HCT116 (cell line): ENCODE results near the gene SUFU. TPM values are rescaled to one million over a fixed set of nuclear protein-coding genes. Genes with fewer than 3 reads are reported as not detected.

Experiments used
- ATAC-seq: fragments of 200-7000 bp; cut with Tn5 transposase; 2 replicates; pipeline ENCODE4 v1.9.1; 2020; ENCODE audit warnings: mild to moderate bottlenecking, moderate library complexity
- BruUV-seq: library from RNA; stranded (reverse); fragments of 400-500 nt; replicated peaks from 2 replicates; lab custom pipeline; 2021; lab: Mats Ljungman, UMichigan
- CTCF ChIA-PET: fragments of 300-600 bp; sonication (Branson Sonifier 250); formaldehyde crosslinking; loops from one replicate; lab custom pipeline; 2021; ENCODE audit warnings: antibody characterized with exemption; lab: Charles Lee
- POLR2A ChIA-PET: fragments of 300-600, 350-600 bp; sonication (Branson Sonifier 250); formaldehyde crosslinking; loops from one replicate; lab custom pipeline; 2021; ENCODE audit warnings: antibody characterized with exemption; lab: Charles Lee
- RAD21 ChIA-PET, 2 experiments: fragments of 300-600 bp; sonication (Branson Sonifier 250); formaldehyde crosslinking; loops; one replicate each; lab custom pipeline; 2023; ENCODE audit warnings: low total read pairs in 2 of 2; ENCODE audit not compliant: uncharacterized antibody in 2 of 2, unreplicated experiment in 2 of 2, low non-redundant PET in 1 of 2; lab: Charles Lee
- DNase-seq: peaks from one replicate; pipeline ENCODE4 v3.0.0-alpha.2; 2010; ENCODE audit warnings: low read depth, low spot score
- H2AFZ ChIP-seq: fragments of 200-600 bp; shearing (Covaris generic), sonication (generic); 2 replicates; pipeline ENCODE4 v1.6.1; 2017; ENCODE audit warnings: low read depth, mixed run types, mixed read lengths, antibody characterized with exemption, low read length; ENCODE audit not compliant: poor library complexity, severe bottlenecking
- H3K27ac ChIP-seq: 2 replicates; pipeline ENCODE4 v1.5.1; 2012; ENCODE audit warnings: low read depth, low read length
- H3K27me3 ChIP-seq: fragments of 200-600 bp; sonication (generic); 2 replicates; pipeline ENCODE4 v1.6.1; 2016; ENCODE audit warnings: mixed run types, low read length, mixed read lengths; ENCODE audit not compliant: insufficient read depth
- H3K36me3 ChIP-seq, 2 experiments: fragments of 200-500 bp in 1 of 2; fragments of 200-600 bp in 1 of 2; sonication (Bioruptor generic) in 1 of 2; sonication (generic) in 1 of 2; 2 replicates each; pipeline versions ENCODE4 v1.5.1 to v1.6.1; 2014 to 2016; ENCODE audit warnings: low read length in 2 of 2, inconsistent platforms in 1 of 2, mixed read lengths in 1 of 2, mixed run types in 1 of 2; ENCODE audit not compliant: insufficient read depth in 2 of 2, control insufficient read depth in 1 of 2
- H3K4me1 ChIP-seq, 2 experiments: fragments of 200-600 bp in 1 of 2; sonication (generic) in 1 of 2; 2 replicates each; pipeline versions ENCODE4 v1.5.1 to v1.6.1; 2012 to 2017; ENCODE audit warnings: low read length in 2 of 2, inconsistent platforms in 1 of 2, mild to moderate bottlenecking in 1 of 2, mixed read lengths in 1 of 2, mixed run types in 1 of 2, moderate library complexity in 1 of 2; ENCODE audit not compliant: insufficient read depth in 2 of 2, control insufficient read depth in 1 of 2
- H3K4me2 ChIP-seq: fragments of 200-600 bp; sonication (generic); 2 replicates; pipeline ENCODE4 v1.6.1; 2017; ENCODE audit warnings: mixed run types, low read length, mixed read lengths
- H3K4me3 ChIP-seq, 2 experiments: fragments of 200-600 bp in 1 of 2; sonication (generic) in 1 of 2; replicated peaks in 1 of 2; 2 replicates each; pipeline ENCODE4 v1.5.1; 2011 to 2016; ENCODE audit warnings: low read length in 2 of 2, control low read depth in 1 of 2, low read depth in 1 of 2, mild to moderate bottlenecking in 1 of 2, mixed read lengths in 1 of 2, mixed run types in 1 of 2
- H3K79me2 ChIP-seq: fragments of 200-600 bp; sonication (generic); 2 replicates; pipeline ENCODE4 v1.6.1; 2017; ENCODE audit warnings: mild to moderate bottlenecking, mixed run types, low read length, moderate library complexity, mixed read lengths; ENCODE audit not compliant: insufficient read depth
- H3K9ac ChIP-seq: fragments of 200-600 bp; sonication (generic); 2 replicates; pipeline ENCODE4 v1.6.1; 2016; ENCODE audit warnings: low read length, mixed read lengths
- H3K9me2 ChIP-seq: fragments of 200-600 bp; sonication (generic), shearing (Covaris generic); 2 replicates; pipeline ENCODE4 v1.6.1; 2017; ENCODE audit warnings: mixed run types, mild to moderate bottlenecking, moderate library complexity; ENCODE audit not compliant: insufficient read depth
- H3K9me3 ChIP-seq, 2 experiments: fragments of 200-500 bp in 1 of 2; fragments of 200-600 bp in 1 of 2; sonication (Bioruptor generic) in 1 of 2; sonication (generic) in 1 of 2; 2 replicates each; pipeline ENCODE4 v1.6.1; 2014 to 2017; ENCODE audit warnings: low read length in 2 of 2, mixed read lengths in 2 of 2, inconsistent platforms in 1 of 2, low read depth in 1 of 2, mild to moderate bottlenecking in 1 of 2, mixed run types in 1 of 2, moderate library complexity in 1 of 2; ENCODE audit not compliant: control insufficient read depth in 1 of 2, insufficient read depth in 1 of 2
- H4K20me1 ChIP-seq: fragments of 200-600 bp; sonication (generic), shearing (Covaris generic); 2 replicates; pipeline ENCODE4 v1.6.1; 2017; ENCODE audit warnings: mixed run types, mild to moderate bottlenecking, moderate library complexity; ENCODE audit not compliant: insufficient read depth
- CEBPB ChIP-seq: IDR thresholded peaks from 2 replicates; pipeline ENCODE4 v1.6.1; 2012; ENCODE audit warnings: low read depth
- EGR1 ChIP-seq: IDR thresholded peaks from 2 replicates; pipeline ENCODE4 v1.6.1; 2012; ENCODE audit warnings: low read depth
- EZH2 ChIP-seq: fragments of 200-600 bp; sonication (generic); IDR thresholded peaks from 2 replicates; pipeline ENCODE4 v1.6.1; 2017; ENCODE audit warnings: antibody characterized with exemption, mixed run types
- FOSL1 ChIP-seq: IDR thresholded peaks from 2 replicates; pipeline ENCODE4 v1.6.1; 2012; ENCODE audit warnings: low read depth
- POLR2AphosphoS5 ChIP-seq: IDR thresholded peaks from 2 replicates; pipeline ENCODE4 v1.6.1; 2011; ENCODE audit warnings: mild to moderate bottlenecking, low read depth, low read length, moderate library complexity
- TCF7L2 ChIP-seq: IDR thresholded peaks from 2 replicates; pipeline ENCODE4 v1.7.0; 2011; ENCODE audit warnings: borderline replicate concordance, inconsistent platforms; ENCODE audit not compliant: insufficient read depth, insufficient read length; ENCODE audit errors: extremely low read depth
- ZFX ChIP-seq: fragments of 450-650 bp; IDR thresholded peaks from 2 replicates; pipeline ENCODE4 v1.6.1; 2017
- ZNF274 ChIP-seq: fragments of 200-500 bp; sonication (Bioruptor generic); IDR thresholded peaks from 2 replicates; pipeline ENCODE4 v1.6.1; 2014; ENCODE audit warnings: mild to moderate bottlenecking, low read depth, low read length, inconsistent platforms
- intact Hi-C: fragments of 100-400 bp; cut with micrococcal nuclease; formaldehyde crosslinking; loops from 2 replicates; pipeline ENCODE4 v1.10.0; 2022
- total RNA-seq: library from RNA; stranded (reverse); gene quantifications from one replicate; pipeline ENCODE4 v1.2.1, GENCODE V29; 2021; ENCODE audit not compliant: unreplicated experiment
- TF ChIP-seq, protein P1 (sequence below): IDR thresholded peaks from 2 replicates; pipeline ENCODE4 v1.6.1; 2011; ENCODE audit warnings: mild to moderate bottlenecking, low read length, moderate library complexity; ENCODE audit not compliant: insufficient replicate concordance; ENCODE audit errors: extremely low read depth

The SUFU gene
- total RNA-seq, 1 experiment from 2014 or later, result 18.8 TPM

DNA sequence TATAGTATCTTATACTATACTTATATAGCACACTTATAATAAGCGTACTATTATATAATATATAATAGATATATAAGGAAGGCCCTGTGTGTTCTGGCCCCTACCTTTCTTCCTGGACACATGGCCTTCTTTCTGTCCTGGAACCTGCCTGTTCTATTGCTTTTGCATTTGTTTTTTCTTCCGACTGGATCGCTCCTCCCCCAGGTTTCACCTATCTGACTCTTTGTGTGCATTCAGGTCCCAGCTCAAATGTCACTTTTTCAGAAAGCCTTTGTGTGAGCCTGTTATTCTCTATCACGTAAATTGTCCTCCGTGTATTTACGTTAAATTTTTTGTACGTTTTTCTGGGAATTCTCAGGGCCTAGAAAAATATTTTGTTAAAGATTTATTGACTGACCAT is 137.6 kb downstream of the SUFU start:
- no peak for TF ChIP-seq CEBPB
- TF ChIP-seq POLR2AphosphoS5, result no peak
- TF ChIP-seq TCF7L2, result no peak
- TF ChIP-seq ZNF274, result no peak
- no peak for TF ChIP-seq EGR1
- TF ChIP-seq ZFX, result no peak
- TF ChIP-seq EZH2, result no peak
- TF ChIP-seq FOSL1, result no peak
- TF ChIP-seq, protein P1, sequence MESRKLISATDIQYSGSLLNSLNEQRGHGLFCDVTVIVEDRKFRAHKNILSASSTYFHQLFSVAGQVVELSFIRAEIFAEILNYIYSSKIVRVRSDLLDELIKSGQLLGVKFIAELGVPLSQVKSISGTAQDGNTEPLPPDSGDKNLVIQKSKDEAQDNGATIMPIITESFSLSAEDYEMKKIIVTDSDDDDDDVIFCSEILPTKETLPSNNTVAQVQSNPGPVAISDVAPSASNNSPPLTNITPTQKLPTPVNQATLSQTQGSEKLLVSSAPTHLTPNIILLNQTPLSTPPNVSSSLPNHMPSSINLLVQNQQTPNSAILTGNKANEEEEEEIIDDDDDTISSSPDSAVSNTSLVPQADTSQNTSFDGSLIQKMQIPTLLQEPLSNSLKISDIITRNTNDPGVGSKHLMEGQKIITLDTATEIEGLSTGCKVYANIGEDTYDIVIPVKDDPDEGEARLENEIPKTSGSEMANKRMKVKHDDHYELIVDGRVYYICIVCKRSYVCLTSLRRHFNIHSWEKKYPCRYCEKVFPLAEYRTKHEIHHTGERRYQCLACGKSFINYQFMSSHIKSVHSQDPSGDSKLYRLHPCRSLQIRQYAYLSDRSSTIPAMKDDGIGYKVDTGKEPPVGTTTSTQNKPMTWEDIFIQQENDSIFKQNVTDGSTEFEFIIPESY, result no peak
- Histone ChIP-seq H3K9me2 (no peaks in the 10 kb centered on the region), H3K9me3 (no peaks in the 10 kb centered on the region), H3K27ac (peak overlapping the region; percentile 35; the same call in 1 of the 2 replicates), H3K4me2 (peak overlapping the region; percentile 95), H3K4me1 (peaks cover 7 to 27% of the 10 kb centered on the region in 2 experiments; a peak in 3 of 4 replicates), H3K36me3 (no peaks in the 10 kb centered on the region), H3K27me3 (no peaks in the 10 kb centered on the region), H3K9ac (0 out of 2 replicates have a peak overlapping the region, but pooled peaks have one; percentile 67), H3K4me3 (peak overlapping the region in 1 of 2 experiments; percentile 79; a peak in 2 of 4 replicates), H3K79me2 (peaks cover 22% of the 10 kb centered on the region), H2AFZ (peak overlapping the region; percentile 72), H4K20me1 (no peaks in the 10 kb centered on the region)
- no peak for ATAC-seq
- DNase-seq, result no peak
- CTCF ChIA-PET, result interaction anchor here (0.8 to 1.8 kb wide), 4 partner anchors 28 to 190 kb away, joined by 3 to 4 read pairs (median 4); partner anchors contain the start of gene C10orf95
- POLR2A ChIA-PET, result interaction anchor here (0.6 to 1.4 kb wide), 4 partner anchors 13 to 36 kb away, joined by 3 read pairs; no protein-coding TSS in a partner anchor
- BruUV-seq, result TSS peak; percentile 49
- intact Hi-C loops, result loop anchor here (5.0 kb wide), 1 partner anchor 1579 kb away; the partner anchor contains the start of gene KAZALD1
- RAD21 ChIA-PET, result no interaction called here
